Measurements from ENCODE around the gene METTL16.

METTL16 gene

DNA sequence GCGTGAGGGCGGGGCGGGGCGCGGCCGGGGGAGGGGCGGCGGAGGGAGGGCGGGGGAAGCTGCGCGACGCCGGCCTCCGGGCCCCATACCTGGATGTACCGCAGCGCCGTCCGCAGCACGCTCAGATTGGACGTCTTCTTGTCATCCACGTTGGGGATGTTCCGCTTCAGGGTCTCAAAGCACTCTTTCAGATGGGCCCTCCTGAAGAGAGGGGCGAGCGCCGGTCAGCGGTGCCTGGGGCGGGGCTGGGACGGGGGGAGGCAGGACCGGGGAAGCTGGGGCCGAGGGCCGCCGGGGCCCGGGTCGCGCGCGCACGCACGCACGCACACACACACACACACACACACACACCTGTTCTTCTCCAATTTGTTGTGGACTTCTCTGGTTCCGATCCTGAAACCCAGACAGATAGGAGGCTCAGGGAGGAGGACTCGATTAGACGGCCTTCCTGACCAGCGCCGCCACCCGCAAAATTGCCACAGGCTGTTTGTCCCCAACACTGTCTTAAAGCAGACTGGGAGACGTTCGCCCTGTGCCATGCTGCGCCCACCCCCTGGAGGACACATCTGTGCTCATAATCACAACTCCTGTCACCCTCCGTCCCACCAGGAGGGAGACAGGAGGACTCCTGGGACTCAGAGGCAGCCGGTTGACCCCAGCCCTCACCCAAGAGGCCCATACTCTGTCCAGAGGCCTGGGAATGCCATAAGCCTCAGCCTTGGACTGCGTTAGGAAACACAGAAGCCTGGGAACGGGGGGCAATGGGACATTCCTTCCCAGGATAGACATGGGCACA lies 117.5 kb downstream of the METTL16 start:
- DNase-seq: peak; percentile 19

GRCh38 chr17:2393174-2393953 lies 118.3 kb downstream of the METTL16 start:
- peak; percentile 91 for DNase-seq

DNA sequence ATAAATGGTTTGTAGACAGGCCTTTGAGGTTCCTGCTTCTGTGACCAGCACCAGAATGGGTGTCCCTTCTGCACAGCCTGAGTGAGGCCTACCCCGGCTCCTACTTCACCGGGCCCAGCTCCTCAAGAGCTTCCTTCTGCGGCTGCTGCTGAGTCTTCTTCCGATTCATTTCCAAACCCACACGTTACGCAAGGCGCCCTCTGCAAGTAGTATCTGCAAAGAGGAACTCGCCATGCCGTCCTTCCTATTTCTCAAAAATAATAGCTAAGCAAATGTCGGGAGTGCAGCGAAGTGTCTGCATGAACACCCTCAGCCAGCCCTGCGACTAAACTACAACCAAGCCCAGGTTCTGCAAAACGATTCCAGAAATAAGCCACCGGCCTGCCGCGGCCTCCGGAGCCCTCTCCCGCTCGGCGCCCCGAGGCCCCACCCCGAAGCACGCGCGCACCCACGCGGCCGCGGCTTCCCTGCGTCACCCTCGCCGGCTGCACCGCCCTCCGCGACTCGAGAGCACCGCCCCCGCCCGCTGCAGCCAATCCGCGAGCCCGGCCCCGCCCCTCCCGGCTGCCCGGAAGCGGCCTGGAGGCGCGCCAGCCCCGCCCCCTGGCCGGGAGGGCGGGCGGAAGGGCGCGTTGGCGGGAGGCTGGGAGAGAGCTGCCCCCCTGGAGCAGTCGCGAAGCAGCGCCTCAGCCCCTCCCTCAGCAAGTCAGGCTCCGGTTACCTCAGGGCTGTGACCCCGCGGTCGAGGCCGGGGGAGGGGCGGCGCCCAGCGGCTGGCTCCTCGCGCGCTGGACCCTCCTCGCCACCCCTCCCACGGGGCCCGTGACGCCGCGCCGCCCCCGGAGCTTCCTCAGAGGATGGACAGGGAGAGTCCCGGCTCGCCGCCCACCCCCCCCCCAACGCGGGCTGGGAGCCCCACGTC lies 119.2 kb downstream of the METTL16 start:
- DNase-seq: peak; percentile 93

GRCh38 chr17:2391597-2392251 lies 120.0 kb downstream of the METTL16 start:
- DNase-seq: no peak

DNA sequence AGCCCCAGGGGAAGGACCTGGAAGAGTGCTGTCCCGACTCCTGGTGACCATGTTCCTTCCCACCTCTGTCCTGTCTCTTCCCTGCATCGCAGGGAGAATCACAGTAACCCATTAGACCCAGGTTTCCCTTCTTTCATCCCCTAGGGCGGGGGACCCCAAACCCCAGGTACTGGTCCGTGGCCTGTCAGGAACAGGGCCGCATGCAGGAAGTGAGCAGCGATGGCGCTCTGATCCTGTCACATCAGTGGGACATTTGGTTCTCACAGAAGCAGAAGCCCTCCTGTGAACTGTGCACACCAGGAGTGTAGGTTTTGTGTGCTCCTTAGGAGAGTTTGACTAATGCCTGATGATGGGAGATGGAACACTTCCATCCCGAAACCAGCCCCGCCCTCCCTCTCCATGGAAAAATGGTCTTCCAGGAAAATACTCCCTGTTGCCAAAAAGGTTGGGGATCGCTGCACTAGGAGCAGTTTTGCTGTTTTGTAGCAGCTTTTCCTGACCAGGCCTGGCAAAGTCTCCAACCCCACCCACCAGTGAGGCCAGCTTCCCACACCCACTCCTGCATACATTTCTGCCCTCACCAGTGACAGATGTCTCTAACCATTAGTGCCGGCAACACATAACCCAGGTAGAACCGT lies 121.4 kb downstream of the METTL16 start:
- no peak for DNase-seq

- no peak for DNase-seq
Measured at GRCh38 chr17:2388683-2389055, 123.0 kb downstream of the METTL16 start.

GRCh38 chr17:2388020-2388682 lies 123.5 kb downstream of the METTL16 start:
- no peak for DNase-seq

DNA sequence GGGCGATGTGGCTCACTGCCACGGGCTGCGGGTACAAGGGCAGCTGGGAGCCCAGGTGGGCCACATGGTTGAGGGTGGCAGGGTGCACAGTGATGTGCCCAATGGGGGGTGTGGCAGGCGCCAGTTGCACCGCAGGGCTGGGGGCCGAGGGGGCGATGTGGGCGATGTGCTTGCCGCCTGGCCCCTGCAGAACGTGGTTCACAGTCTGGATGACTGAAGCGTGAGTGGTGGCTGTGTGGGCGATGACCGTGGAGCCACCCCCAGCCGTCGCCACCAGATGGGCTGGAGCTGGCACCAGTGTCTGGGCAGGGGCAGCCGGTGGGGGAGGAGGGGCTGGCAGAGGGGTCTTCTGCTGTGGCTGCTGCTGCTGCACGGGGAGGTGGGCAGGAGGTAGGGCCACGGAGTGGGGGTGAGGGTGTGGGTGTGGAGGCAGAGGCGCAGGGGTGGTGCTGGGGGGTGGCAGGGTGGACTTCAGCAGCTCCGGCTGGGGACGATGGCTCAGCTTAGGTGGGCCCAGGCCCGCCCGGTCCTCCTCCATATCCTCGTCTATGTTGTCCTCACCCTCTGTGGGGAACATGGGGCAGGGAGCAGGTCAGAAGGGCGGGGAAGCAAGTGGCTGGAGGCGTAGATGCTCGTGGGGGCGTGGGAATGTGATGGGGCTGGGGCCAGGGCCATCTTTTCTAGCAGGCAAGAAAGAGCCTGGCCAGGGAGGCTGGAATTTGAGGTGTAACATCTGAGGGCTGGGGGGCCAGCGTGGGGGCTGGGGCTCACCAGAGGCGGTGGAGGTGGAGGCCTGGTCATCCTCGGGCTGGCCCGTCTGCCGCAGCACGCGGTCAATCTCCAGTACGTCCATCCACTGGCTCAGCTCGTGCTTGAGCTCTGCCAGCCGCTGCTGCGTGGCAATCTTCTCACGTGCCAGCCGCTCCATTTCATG lies 124.3 kb downstream of the METTL16 start:
- no peak for DNase-seq

DNA sequence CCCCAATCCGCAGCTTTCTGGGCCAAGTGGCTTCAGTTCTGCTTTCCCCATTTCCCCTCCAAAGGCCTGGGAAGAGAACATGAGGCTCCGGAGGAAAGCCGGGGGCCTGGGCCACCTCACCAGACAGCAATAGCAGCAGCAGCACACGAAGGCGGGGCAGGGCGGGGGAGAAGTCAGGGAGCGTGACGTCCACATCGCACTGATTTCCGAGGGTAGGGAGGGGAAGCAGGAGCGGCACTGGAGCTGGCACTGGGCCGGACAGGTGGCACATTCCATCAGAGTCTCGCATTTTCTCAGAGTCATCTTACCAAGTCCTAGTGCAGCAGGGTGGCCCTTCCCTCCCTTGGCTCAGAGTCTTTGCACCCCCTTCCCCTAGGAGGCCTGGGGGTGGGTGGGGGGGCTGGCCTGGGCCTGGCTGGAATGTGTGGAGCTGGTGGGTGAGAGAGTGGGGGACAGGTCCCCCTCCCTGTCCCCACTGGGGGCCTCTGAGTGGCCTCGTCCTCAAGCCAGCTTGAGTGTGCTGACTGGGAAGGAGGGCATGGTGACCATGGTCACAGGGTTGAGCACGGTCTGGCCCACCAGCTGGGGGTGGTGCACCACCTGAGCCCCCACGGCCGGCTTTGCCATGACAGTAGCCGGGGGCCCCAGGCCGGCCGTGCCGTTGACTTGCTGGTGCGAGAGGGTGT lies 125.1 kb downstream of the METTL16 start:
- no peak for DNase-seq

GRCh38 chr17:2385240-2386210 lies 126.2 kb downstream of the METTL16 start:
- DNase-seq: no peak

GRCh38 chr17:2384439-2385127 lies 127.1 kb downstream of the METTL16 start:
- DNase-seq: no peak

DNA sequence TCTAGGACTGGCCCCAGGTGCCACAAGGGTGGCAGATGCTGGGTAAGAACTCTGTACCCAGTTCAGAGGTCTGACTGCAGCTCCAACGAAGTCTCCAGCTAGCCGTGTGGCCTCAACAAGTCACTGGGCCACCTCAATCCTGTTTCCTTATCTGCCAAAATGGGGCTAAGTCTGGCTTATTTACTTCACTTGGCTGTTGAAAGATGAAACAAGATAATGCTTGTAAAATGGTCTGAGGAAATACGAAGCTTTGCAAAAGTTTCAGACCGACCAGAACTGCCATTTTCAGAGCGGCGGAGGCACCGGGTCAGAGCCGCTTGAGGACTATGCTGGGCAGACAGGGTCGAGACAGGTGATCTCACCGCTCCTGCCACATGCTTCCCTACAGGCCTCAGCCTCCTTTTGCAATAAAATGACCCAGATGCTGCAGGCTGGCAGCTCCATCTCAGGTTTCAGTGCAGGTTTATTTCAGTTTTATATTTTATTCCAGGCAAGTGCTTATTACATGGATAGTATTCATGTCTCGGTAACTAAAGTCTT lies 128.0 kb downstream of the METTL16 start:
- DNase-seq: no peak

DNA sequence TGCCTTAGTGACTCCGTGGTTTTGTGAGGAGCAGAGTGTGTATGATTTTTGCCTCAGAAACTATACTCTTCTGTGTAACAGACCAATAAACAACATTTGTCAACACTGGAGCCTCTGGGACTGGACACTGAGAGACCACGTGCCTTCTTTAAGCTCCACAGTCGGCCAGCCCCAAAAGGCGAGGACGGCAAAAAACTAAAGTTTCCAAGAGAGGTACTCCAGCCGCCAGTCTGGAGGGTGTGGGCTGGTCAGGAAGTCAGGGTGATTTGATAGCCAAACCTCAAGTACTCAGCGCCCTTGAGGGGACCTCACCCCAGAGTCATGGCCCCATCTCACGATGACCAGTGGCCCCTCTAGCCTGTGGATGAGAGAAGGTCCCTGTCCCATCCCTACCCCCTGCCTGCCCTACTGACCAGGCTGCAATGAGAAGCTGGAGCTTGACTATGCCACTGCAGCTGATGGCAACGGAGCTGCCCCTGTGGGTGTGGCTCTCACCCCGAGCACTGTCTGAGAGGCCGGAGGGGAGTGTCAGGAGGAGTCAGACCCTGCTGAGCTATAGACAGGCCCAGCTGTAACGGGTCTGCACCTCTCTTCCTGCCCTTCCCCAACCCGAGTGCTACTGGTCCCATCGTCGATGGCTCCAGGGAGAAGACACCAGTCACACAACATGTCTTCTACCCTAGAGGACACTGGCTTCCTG lies 130.6 kb downstream of the METTL16 start:
- DNase-seq: no peak

- no peak for DNase-seq
Measured at GRCh38 chr17:2380226-2380922, 131.3 kb downstream of the METTL16 start.

DNA sequence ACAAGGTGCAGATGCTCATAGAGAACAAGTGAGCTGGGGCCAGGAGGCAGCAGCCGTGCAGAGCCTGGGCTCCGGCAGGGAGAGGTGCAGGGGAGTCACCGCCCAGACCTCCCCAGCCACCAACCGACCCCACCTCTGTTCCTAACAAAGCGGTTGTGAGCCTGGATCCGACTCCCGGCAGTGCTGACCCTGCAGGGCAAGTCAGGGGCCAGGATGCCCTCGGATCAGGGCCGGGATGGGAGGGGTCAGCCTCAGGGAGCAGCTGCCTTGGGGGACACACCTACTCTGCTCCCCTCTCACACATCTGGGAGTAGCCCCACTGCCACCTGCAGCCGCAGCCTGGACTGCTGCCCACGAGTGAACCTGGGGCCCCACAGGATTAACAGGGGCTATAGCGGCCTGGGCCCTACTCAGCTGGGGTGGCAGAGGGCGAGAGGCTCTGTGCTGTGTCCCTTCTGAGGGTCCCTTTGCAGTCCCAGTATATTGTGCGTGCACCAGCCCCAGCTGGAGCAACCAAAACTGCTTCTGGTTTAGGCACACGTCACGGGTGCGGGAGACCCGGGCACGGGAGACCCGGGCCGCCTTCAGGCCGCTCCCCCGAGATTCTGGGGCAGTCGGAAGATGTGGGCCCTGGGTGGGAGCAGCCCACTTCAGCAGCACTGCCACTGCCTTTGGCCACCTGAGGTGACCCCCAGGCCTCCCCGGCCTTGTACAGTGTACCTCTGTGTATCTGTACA lies 132.0 kb downstream of the METTL16 start:
- no peak for DNase-seq

DNA sequence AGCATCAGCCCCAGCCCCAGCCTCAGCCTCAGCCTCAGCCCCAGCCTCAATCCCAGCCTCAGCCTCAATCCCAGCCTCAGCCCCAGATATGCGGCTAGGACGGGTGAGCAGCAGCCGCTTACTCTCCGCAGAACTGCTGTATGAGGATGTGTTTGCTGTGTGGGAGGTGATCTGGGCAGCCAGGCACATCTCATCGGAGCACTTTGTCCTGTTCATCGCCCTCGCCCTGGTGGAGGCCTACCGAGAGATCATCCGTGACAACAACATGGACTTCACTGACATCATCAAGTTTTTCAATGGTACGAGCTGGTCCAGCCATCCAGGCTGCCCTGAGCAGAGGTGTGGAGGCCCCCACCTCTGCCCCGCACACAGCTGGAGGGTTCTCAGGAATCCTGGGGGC lies 132.8 kb downstream of the METTL16 start:
- DNase-seq: no peak
